GM15510 (cell line): ENCODE results near the gene METTL22.

Source experiments
- POLR2A ChIP-seq: IDR thresholded peaks from 3 replicates; pipeline ENCODE4 v1.6.1; 2011; ENCODE audit warnings: borderline replicate concordance; ENCODE audit not compliant: insufficient read length; ENCODE audit errors: extremely low read depth

Gene METTL22

GRCh38 chr16:8663192-8664089 is 41.9 kb downstream of the METTL22 start:
- TF ChIP-seq POLR2A, result no peak

- no peak for TF ChIP-seq POLR2A
Measured at GRCh38 chr16:8665529-8665928, 44.0 kb downstream of the METTL22 start.

- TF ChIP-seq POLR2A, result no peak
Measured at GRCh38 chr16:8667492-8667891, 46.0 kb downstream of the METTL22 start.

- TF ChIP-seq POLR2A, result no peak
Measured at GRCh38 chr16:8668113-8668512, 46.6 kb downstream of the METTL22 start.

GRCh38 chr16:8669481-8669880 is 48.0 kb downstream of the METTL22 start:
- no peak for TF ChIP-seq POLR2A

GRCh38 chr16:8670014-8670560 is 48.6 kb downstream of the METTL22 start:
- no peak for TF ChIP-seq POLR2A

- TF ChIP-seq POLR2A, result no peak
Measured at GRCh38 chr16:8673611-8674412, 52.3 kb downstream of the METTL22 start.

- TF ChIP-seq POLR2A, result peak; percentile 41
Measured at GRCh38 chr16:8674413-8675022, 53.0 kb downstream of the METTL22 start, which contains the start of gene ABAT. Gene ABAT, plus strand, starts transcription at chr16:8674617. Its CDS starts 61,123 bp downstream, at chr16:8735740.

GRCh38 chr16:8675183-8676159 is 54.0 kb downstream of the METTL22 start:
- no peak for TF ChIP-seq POLR2A

- TF ChIP-seq POLR2A, result no peak
Measured at GRCh38 chr16:8676160-8676547, 54.7 kb downstream of the METTL22 start.

GRCh38 chr16:8676737-8677375 is 55.4 kb downstream of the METTL22 start:
- no peak for TF ChIP-seq POLR2A

GRCh38 chr16:8677481-8677880 is 56.0 kb downstream of the METTL22 start:
- TF ChIP-seq POLR2A, result no peak

GRCh38 chr16:8678068-8678927 is 56.8 kb downstream of the METTL22 start:
- TF ChIP-seq POLR2A, result no peak

GRCh38 chr16:8679151-8679550 is 57.7 kb downstream of the METTL22 start:
- no peak for TF ChIP-seq POLR2A
